Endometrial microvascular endothelial cells (primary cell): Measurements from ENCODE around the gene SHC1. TPM values are rescaled to one million over a fixed set of nuclear protein-coding genes. Genes with fewer than 3 reads are reported as not detected.

Experiments used
- in situ Hi-C: cut with HindIII; loops from 2 replicates; pipeline ENCODE4 v1.10.0; 2017; ENCODE audit warnings: low sequenced_read_pairs, low pct_unique_long_range_greater_than_20kb; ENCODE audit errors: inconsistent ontology term
- total RNA-seq: library from RNA; depleted of rRNA; stranded (reverse); fragments of >200 nt; gene quantifications from one replicate; pipeline ENCODE4 v1.2.3, GENCODE V29; 2015; ENCODE audit errors: inconsistent ontology term

Gene SHC1
- total RNA-seq, 1 donor from 2014 or later: 406 TPM

GRCh38 chr1:154948079-154948478 is 22.5 kb downstream of the SHC1 start:
- in situ Hi-C loops: no loop called here

- in situ Hi-C loops: no loop called here
These were observed 24.3 kb downstream of the SHC1 start for GRCh38 chr1:154945962-154946850.

DNA sequence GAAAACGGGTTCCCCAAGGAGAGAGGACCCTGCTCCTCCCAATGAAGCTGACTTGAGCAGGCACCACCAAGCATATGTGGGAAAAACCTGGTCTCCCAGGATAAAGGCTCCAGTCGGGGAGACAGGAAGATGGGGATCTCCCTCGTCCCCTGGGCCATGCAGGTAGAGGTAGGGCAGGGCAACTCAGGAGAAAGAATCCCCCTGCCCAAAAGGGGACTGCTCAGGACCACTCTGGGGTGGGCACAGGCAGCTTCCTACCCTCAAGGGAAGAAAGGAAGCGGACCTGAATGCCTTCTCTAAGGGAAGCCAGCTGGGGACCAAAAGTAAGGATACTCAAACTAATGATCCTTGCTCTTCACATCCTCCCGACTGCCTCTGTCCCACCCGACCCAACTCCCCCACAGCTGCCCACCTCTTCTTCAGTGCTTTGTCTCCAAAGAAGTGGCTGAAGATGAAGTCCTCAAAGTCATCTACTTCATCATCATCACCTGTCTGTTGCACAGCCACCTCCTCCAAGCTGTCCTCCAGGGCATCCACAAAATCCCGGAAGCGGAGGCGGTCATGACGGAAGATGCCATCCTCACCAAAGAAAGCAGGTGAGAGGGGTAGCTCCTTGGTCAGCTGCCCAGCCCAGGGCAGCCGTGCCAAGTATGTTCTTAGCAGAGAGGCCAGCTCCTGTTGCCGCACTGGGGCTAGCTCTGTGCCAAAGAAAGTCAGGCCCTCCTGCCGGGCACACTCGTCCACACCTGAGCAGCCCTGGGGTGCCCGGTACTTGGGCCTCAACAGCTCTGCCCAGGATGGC is 25.2 kb downstream of the SHC1 start:
- in situ Hi-C loops: no loop called here

- in situ Hi-C loops: no loop called here
These were observed 26.0 kb downstream of the SHC1 start for GRCh38 chr1:154944401-154945159.

GRCh38 chr1:154943649-154944400 is 26.7 kb downstream of the SHC1 start:
- in situ Hi-C loops: no loop called here

- in situ Hi-C loops: no loop called here
These were observed 29.1 kb downstream of the SHC1 start for GRCh38 chr1:154941333-154942013.

DNA sequence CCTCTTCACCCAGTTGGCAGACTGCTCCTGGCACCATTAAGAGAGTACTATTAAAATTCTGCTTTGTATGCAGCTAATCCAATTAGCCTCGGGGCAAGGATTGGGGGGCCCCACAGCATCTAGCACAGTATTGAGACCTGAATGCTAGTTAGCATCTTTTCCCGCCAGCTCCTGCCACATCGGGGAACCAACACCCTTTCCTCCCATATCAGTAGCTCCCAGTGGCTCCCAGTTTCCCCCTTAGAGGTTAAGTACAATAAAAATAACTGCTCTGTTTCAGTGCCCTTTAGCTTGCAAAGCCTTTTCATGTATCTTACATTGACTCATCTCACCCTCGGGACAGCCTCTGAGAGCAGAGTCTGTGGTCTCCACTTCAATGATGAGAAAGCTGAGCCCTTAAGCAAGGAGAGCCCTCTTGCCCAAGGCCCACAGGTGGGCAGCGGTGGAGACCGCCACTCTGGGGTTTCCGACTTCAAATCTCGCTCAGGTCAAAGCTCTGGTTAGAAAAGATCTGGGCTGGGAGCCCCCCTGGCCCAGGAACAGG is 29.8 kb downstream of the SHC1 start:
- in situ Hi-C loops: no loop called here

- in situ Hi-C loops: no loop called here
These were observed 30.4 kb downstream of the SHC1 start for GRCh38 chr1:154940213-154940560.

GRCh38 chr1:154938604-154939399 is 31.7 kb downstream of the SHC1 start:
- in situ Hi-C loops: no loop called here

- in situ Hi-C loops: no loop called here
These were observed 32.6 kb downstream of the SHC1 start for GRCh38 chr1:154937988-154938386.

DNA sequence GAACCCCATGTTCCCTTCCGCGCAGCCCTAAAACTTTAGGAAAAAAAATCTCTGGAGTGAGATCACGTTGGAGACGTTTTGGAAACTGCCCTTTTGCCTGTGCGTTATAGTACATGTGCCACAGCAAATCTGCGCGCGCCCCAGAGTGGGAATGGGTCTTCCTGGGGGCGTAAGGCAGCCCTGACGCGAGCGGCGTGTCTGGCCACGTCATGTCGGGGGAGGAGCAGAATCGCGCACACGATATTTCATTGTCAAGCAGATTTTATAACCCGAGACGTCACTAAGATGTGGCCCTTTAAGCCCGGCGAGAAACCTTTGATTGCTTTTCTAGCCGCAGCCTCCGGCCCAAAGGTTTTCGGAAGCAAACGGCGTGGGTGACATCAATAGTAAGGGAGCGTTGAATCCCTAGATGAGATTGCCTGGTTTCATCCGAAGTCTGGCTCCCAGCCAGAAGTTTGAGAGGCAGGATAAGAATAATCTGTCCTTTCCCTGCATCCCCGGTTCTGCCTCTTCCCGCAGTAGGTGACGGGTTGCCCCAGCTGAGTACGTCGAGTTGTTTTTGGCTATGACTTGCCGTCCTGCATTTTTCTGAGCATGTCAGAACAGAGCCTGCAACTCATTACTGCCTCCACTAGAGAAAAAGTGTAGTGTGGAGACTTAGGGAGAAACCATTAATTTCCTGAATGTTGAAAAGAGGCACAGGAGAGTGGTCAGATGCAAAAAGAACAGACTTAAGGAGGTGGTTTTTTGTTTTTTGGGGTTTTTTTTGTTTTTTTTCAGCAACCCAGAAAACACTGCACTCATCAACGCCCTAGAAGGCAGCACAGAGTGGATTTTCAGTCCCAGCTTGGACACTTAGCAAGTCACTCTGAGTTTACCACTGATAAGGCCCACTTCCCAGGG is 33.2 kb downstream of the SHC1 start:
- in situ Hi-C loops: no loop called here

- in situ Hi-C loops: no loop called here
These were observed 33.9 kb downstream of the SHC1 start, which contains the start of gene PMVK for GRCh38 chr1:154936555-154937084. Gene PMVK, minus strand, starts transcription at chr1:154936719. Its CDS starts 34 bp downstream, at chr1:154936685.

GRCh38 chr1:154935749-154936554 is 34.6 kb downstream of the SHC1 start:
- in situ Hi-C loops: no loop called here

- in situ Hi-C loops: no loop called here
These were observed 36.1 kb downstream of the SHC1 start for GRCh38 chr1:154934358-154934948.
